OCI-LY3 (cell line): Measurements from ENCODE around the gene ZNG1B.
"Not testable (repeated sequence)": the region's sequence is repeated elsewhere in the genome, so short reads cannot be mapped to it uniquely, and the experiment has no call there.

Source experiments
- EZH2phosphoT487 ChIP-seq: fragments of 200-600 bp; shearing (Covaris generic); IDR thresholded peaks from 2 replicates; pipeline ENCODE4 v1.6.1; 2018; ENCODE audit warnings: antibody characterized with exemption, mixed run types, low read depth
- TF ChIP-seq, protein P1 (sequence below): fragments of 200-600, 300-600 bp; sonication (generic); IDR thresholded peaks from 2 replicates; pipeline ENCODE4 v1.5.1; 2014; ENCODE audit warnings: antibody characterized with exemption, low read length, low read depth

DNA sequence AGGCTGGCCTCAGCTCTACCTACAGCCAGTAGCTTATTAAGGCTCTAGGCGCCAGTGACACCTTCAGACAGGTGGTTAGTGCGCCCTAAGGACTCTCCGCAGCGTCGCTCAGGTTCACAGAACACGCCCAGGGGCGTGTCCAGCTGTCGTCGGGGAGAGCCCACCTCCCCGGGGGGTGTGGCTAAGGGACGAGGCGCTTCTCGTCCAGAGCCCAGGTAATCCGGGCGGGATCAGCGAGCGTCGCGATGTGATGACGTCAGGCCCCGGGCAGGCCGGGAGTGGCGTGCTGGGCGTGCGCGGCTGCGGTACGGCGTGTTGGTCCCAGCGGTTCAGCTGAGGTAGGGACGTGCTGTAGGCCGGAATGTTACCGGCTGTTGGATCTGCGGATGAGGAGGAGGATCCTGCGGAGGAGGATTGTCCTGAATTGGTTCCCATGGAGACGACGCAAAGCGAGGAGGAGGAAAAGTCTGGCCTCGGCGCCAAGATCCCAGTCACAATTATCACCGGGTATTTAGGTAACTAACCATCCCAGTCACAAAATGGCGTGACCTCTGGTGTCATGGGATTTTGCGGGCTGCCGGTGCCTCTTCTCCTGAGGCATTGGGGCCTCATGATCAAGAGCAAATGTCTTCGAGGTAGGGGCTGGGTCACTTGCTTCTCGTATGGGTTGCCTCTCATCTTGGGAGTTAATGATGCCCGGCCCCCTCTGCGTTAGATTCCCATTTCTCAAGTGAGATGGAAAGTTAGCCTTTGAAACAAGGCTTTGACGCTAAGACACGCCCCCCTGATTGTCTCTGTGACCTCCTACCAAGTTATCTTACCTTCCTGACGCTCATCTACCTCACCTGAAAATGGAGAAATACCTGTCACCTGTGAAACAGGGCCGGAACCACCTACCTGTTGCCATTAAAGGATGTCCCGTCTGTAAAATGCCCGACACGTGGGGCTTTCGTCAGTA lies at the start of gene ZNG1B:
- TF ChIP-seq, protein P1, sequence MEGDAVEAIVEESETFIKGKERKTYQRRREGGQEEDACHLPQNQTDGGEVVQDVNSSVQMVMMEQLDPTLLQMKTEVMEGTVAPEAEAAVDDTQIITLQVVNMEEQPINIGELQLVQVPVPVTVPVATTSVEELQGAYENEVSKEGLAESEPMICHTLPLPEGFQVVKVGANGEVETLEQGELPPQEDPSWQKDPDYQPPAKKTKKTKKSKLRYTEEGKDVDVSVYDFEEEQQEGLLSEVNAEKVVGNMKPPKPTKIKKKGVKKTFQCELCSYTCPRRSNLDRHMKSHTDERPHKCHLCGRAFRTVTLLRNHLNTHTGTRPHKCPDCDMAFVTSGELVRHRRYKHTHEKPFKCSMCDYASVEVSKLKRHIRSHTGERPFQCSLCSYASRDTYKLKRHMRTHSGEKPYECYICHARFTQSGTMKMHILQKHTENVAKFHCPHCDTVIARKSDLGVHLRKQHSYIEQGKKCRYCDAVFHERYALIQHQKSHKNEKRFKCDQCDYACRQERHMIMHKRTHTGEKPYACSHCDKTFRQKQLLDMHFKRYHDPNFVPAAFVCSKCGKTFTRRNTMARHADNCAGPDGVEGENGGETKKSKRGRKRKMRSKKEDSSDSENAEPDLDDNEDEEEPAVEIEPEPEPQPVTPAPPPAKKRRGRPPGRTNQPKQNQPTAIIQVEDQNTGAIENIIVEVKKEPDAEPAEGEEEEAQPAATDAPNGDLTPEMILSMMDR: not testable (repeated sequence)
- not testable (repeated sequence) for TF ChIP-seq EZH2phosphoT487
